Globus pallidus (tissue), 1 donor: ENCODE measurements around the gene ALG14.

Experiments
- DNase-seq: peaks from one replicate; pipeline ENCODE4 v3.0.0-alpha.2; 2015; ENCODE audit warnings: low spot score

Gene ALG14

DNA sequence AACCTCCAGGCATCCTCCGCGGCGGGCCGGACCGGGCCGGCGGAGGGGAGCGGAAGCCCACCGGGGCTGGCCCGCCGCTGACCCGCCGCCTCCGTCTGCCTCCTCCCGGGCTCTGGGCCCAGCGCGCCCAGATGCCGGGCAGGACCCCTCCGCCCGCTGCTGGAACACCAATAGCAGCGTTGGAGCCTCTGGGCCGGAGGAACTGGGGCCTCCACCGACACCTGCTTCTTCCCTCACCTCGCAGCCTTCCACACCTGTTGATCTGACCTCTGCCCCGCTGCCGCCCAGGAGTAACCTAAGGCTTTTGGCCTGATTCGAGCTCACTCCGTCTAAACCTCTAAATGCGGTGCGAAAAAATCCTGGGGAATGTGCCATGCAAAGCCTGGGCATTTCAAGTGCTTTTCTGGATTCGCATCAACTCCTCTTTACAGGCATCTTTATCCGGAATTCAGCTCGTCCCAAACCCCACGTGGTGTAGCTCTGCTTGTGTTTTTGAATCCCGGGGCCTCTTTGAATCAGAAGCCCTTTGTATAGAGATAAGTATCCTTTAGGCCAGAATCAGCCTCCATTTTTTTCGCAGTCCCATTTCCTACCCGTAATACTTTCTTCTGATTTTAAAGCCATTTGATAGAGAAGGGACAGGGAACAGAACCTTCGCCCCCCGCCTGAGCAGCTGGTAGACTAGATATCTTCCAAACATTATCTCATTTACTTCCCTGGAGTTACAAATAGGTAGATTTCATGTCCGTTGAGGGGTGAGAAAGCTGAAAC is 145.2 kb downstream of the ALG14 start:
- peak; percentile 84 for DNase-seq

DNA sequence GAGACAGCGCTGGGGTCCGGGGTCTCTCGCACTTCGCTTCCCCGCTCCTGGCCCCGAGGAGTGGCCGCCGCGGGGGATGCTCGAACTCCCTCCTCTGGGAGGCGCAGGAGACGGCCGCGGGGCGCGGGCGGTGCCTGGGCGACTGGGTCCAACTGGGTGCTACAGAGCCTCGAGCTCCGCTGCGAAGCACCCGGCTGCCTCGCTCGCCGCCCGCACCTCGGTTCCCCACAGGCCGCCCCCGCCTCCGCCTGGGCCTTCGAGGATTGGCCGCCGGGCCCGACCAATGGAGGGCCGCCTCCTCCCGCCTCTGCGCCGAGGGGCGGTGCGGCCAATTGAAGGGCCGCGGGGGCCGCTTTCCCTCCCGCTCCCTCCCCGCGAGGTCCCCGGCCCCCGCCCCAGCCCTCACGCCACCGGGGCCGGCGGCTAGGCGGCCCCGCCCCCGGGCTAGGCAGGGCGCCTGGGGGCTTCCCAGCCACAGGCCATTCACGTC is 145.8 kb downstream of the ALG14 start, which contains the start of gene CNN3:
Gene CNN3, minus strand, starts transcription at position 196 of the 490 bp plus-strand sequence. CDS start 216 bp downstream, outside the sequence.
- peak; percentile 95 for DNase-seq

DNA sequence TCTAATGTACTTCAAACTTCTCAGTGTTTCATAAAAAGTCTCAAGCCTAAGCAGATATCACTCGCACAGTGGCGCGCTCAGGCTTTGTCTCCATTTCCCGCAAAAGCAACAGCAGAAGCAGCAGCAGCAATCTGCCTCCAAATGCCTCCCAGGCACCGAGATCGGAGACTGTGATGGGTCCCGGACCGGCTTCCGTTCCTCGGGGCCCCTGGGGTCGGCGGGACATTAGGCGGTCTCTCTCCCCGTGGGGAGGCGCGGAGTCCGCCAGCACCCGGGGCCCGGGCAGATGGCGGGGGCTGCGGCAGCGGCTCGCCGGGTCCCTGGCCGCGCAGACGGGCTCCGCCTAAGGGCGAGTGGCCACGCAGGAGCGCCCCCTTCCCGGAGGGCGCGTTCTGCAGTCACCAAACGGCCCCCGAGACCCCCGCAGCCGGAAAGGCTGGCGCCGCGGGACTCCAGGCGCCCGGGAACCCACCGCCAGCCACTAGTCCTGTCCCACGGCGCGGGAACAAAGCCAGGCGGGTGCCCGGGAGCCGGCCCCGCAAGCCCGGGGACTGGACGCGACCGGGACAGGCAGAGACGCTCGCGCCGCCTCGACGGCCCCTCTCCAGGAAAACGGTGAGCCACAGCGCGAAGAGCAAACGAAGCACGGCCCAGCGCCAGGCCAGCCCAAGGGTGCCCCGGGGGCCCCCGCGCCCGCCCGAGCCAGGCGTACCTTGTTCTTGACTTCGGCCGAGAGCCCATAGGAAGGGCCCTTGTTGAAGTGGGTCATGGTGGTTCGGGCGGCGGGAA is 146.4 kb downstream of the ALG14 start:
- peak; percentile 67 for DNase-seq

DNA sequence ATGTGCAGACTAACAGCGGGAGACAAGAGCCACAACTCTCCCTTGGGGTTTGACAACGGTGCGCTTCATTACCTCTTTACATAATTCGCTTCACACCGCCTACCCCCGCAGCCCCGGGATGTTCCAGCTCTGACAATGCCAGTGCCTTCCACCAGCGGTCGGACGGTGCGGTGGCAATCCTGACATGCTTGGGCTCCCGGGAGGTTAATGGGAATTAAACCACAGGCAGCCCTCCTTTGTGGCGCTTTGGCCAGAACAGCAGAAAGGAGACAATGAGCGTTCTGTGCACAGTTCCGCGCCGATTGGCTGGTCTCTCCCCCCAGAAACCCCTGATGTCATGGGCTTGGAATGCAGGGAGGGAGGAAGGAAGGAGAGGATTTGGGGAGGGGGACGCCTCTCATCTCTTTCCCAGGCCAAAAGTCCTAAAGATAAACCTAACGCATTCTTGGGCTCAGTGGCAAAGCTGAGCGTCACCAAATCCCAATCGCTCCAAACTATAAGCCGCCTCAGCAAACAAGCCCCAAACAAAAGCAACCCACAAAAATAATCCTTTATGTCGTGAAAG is 147.1 kb downstream of the ALG14 start:
- DNase-seq = peak; percentile 83

DNA sequence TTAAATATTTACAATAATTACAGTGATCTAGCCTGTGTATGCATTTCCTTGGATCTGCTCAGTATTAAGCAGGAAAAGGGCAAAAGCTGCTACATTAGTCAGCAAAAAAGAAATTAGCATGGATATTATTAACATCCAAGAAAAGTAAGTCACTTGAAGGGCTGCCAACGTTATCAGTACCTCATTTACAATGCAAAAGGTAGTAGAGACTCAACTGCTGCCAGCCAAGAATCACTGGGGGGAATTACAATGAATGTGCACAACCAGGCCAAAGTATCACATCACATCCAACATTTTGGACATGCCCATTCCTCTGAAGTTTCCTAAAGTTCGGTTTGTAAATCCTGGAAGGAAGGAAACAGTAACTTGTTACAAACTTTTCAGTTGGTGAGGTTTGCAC is 147.7 kb downstream of the ALG14 start:
- peak; percentile 21 for DNase-seq
